Measurements from ENCODE around the gene ABTB2. TPM values are rescaled to one million over a fixed set of nuclear protein-coding genes. Genes with fewer than 3 reads are reported as not detected.

ABTB2 gene
- total RNA-seq, 4 donors from 2014 or later, result 2.9 to 8.2 (median 6.6) TPM

DNA sequence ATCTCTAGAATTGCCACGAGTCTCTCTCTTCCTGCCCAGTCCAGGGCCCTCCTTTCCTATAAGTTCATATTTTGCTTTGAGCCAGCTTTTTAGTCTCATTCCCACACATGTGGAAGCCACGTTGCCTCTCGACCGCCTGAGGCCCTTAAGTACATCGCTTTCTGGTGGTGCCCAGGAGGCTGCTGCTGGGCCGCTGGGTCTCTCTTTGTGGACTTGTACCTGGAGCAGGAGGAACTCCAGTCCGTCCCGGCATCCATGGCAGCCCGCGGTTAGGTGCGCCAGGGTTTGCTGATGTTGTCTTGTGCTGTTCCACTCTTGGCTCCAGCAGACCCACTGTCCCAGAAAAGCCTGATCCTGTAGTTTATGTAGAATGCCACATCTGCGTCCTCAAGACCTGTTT lies 211.4 kb downstream of the ABTB2 start:
- Histone ChIP-seq H3K27me3 (no peaks in the 10 kb centered on the region), H3K36me3 (no peaks in the 10 kb centered on the region), H3K9me3 (no peaks in the 10 kb centered on the region), H3K27ac (no peak overlapping the region), H3K4me3 (no peak overlapping the region), H3K4me1 (no peaks in the 10 kb centered on the region)
- DNase-seq, result no peak
- intact Hi-C loops (cut with DNase I; ENCODE audit: low total_unique reads), result no loop called here
- no peak for TF ChIP-seq POLR2A (IDR thresholded peaks at IDR 0.05)
- no peak for TF ChIP-seq CTCF (IDR thresholded peaks at IDR 0.05)

DNA sequence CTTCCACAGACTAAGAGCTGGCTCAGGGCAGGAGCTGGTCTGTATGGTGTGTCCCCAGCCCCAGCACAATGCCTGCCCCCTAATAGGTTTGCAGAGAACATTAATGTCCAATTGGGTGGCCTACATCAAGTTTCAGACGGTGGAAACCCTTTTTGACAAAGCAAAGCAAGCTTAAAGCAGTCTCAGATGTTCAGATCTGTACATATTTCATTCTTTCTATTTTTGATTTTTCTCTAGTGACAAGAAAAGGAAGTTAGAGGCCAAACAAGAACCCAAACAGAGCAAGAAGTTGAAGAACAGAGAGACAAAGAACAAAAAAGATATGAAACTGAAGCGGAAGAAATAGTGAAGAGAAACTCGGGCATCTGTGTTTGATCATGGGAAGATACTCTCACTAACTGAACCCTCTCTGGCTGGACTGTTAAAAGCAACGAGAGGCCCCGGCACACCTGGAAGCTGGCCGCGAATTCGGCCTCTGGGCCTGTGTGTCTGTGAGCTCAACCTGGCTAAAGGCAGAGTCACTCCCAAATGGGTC lies 211.9 kb downstream of the ABTB2 start:
- no peaks in the 10 kb centered on the region for H3K27me3 ChIP-seq
- intact Hi-C loops (cut with DNase I; ENCODE audit: low total_unique reads), result no loop called here
- no peak overlapping the region for H3K27ac ChIP-seq
- no peaks in the 10 kb centered on the region for H3K36me3 ChIP-seq
- H3K9me3 ChIP-seq, result no peaks in the 10 kb centered on the region
- H3K4me3 ChIP-seq, result no peak overlapping the region
- H3K4me1 ChIP-seq, result no peaks in the 10 kb centered on the region
- no peak for DNase-seq
- TF ChIP-seq CTCF (IDR thresholded peaks at IDR 0.05), result no peak
- no peak for TF ChIP-seq POLR2A (IDR thresholded peaks at IDR 0.05)

DNA sequence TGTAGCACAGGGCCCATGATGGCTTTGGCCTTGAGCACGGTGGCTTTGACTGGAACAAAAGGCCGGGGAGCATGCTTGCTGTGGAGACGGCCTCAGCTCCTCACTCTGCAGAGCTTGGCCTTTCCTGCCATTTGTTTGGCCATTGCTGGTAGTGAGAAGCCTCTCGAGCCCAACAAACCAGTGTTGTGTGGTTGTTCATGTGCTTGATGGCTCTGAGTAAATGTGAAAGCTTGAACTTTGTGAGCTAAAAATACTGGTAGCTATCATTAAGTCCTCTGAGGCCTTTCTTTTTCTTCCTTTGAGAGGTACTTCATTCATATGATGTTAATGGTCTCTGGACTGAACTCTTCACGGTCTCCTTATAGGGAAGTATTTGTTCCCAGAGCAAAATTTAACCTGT lies 212.7 kb downstream of the ABTB2 start:
- Histone ChIP-seq H3K36me3 (no peaks in the 10 kb centered on the region), H3K27ac (no peak overlapping the region), H3K9me3 (no peaks in the 10 kb centered on the region), H3K27me3 (no peaks in the 10 kb centered on the region), H3K4me3 (no peak overlapping the region), H3K4me1 (no peaks in the 10 kb centered on the region)
- no peak for DNase-seq
- TF ChIP-seq CTCF (IDR thresholded peaks at IDR 0.05) (no peak), POLR2A (IDR thresholded peaks at IDR 0.05) (no peak)
- intact Hi-C loops (cut with DNase I; ENCODE audit: low total_unique reads), result no loop called here

GRCh38 chr11:34143048-34143447 lies 214.8 kb downstream of the ABTB2 start:
- Histone ChIP-seq H3K36me3 (no peaks in the 10 kb centered on the region), H3K27me3 (no peaks in the 10 kb centered on the region), H3K4me3 (no peak overlapping the region), H3K27ac (no peak overlapping the region), H3K4me1 (no peaks in the 10 kb centered on the region), H3K9me3 (no peaks in the 10 kb centered on the region)
- intact Hi-C loops (cut with DNase I; ENCODE audit: low total_unique reads), result no loop called here
- no peak for DNase-seq
- TF ChIP-seq CTCF (IDR thresholded peaks at IDR 0.05), result no peak
- no peak for TF ChIP-seq POLR2A (IDR thresholded peaks at IDR 0.05)

- no peaks in the 10 kb centered on the region for H3K4me1 ChIP-seq
- H3K27me3 ChIP-seq, result no peaks in the 10 kb centered on the region
- H3K36me3 ChIP-seq, result no peaks in the 10 kb centered on the region
- no peak overlapping the region for H3K4me3 ChIP-seq
- no peak overlapping the region for H3K27ac ChIP-seq
- TF ChIP-seq POLR2A (IDR thresholded peaks at IDR 0.05), result no peak
- no peak for TF ChIP-seq CTCF (IDR thresholded peaks at IDR 0.05)
- intact Hi-C loops (cut with DNase I; ENCODE audit: low total_unique reads), result no loop called here
- no peaks in the 10 kb centered on the region for H3K9me3 ChIP-seq
- DNase-seq, result no peak
These were observed 217.7 kb downstream of the ABTB2 start for GRCh38 chr11:34140149-34140548.
